Lung (tissue), 12 donors: Measurements from ENCODE around the gene PLCB4. TPM values are rescaled to one million over a fixed set of nuclear protein-coding genes. Genes with fewer than 3 reads are reported as not detected.

ENCODE experiments used
- ATAC-seq: fragments of 200-7000 bp; cut with Tn5 transposase; one replicate; pipeline ENCODE4 v1.9.1; 2020; ENCODE audit warnings: moderate number of reproducible peaks; ENCODE audit not compliant: insufficient read depth, low FRiP score
- DNase-seq, 3 donors: peaks; one replicate each; pipeline ENCODE4 v3.0.0-alpha.2; 2013 to 2017
- H3K27ac ChIP-seq, 2 donors: one replicate each; pipeline ENCODE4 v1.5.1; 2013; ENCODE audit warnings: mild to moderate bottlenecking in 2 of 2, moderate library complexity in 2 of 2, control low read depth in 1 of 2, inconsistent platforms in 1 of 2, low read depth in 1 of 2, low read length in 1 of 2
- H3K27me3 ChIP-seq, 3 donors: one replicate each; pipeline ENCODE4 v1.5.1; 2013; ENCODE audit warnings: low read length in 2 of 3; ENCODE audit not compliant: control insufficient read depth in 3 of 3, insufficient read depth in 3 of 3
- H3K36me3 ChIP-seq, 4 donors: one replicate each; pipeline ENCODE4 v1.5.1; 2013; ENCODE audit warnings: low read length in 4 of 4, mild to moderate bottlenecking in 1 of 4, moderate library complexity in 1 of 4; ENCODE audit not compliant: control insufficient read depth in 4 of 4, insufficient read depth in 4 of 4
- H3K4me1 ChIP-seq, 5 donors: one replicate each; pipeline ENCODE4 v1.5.1; 2013; ENCODE audit warnings: low read length in 5 of 5, mild to moderate bottlenecking in 2 of 5, moderate library complexity in 1 of 5; ENCODE audit not compliant: control insufficient read depth in 5 of 5, insufficient read depth in 5 of 5
- H3K4me3 ChIP-seq: one replicate; pipeline ENCODE4 v1.5.1; 2013; ENCODE audit warnings: mild to moderate bottlenecking, control low read depth, moderate library complexity
- H3K9ac ChIP-seq, 2 donors: one replicate each; pipeline ENCODE4 v1.5.1; 2013; ENCODE audit warnings: low read length in 2 of 2, control low read depth in 1 of 2; ENCODE audit not compliant: insufficient read depth in 1 of 2
- H3K9me3 ChIP-seq, 4 donors: one replicate each; pipeline ENCODE4 v1.5.1; 2013; ENCODE audit warnings: low read length in 3 of 4, mild to moderate bottlenecking in 1 of 4, moderate library complexity in 1 of 4; ENCODE audit not compliant: control insufficient read depth in 4 of 4, insufficient read depth in 3 of 4
- WGBS, 2 donors: extraction: QIAGEN DNeasy Blood & Tissue Kit; methylation state at CpG; one replicate each; pipeline ENCODE4 v1.1.7; 2013; 5-methylcytosine and 5-hydroxymethylcytosine counted together
- polyA plus RNA-seq, 2 donors: library from polyadenylated mRNA; stranded (reverse); fragments of 200-250 nt; gene quantifications; one replicate each; pipeline ENCODE4 v1.2.1, GENCODE V29; 2013
- total RNA-seq, 2 donors: library from RNA; depleted of rRNA in 1 of 2; stranded (reverse); fragments of >200 nt in 1 of 2; gene quantifications; one replicate each; pipeline ENCODE4 v1.2.1, GENCODE V29; 2014 to 2021
- TF ChIP-seq, protein P1 (sequence below): IDR thresholded peaks from 2 replicates; pipeline ENCODE4 v1.5.1; 2012; ENCODE audit warnings: mild to moderate bottlenecking; ENCODE audit errors: control extremely low read depth, extremely low read depth
- donor health status: control.
- donor health status: control.
- donor health status: Bipolar disorder and iron deficiency.
- donor health status: healthy.
- donor health status: DM: yes; HTN: yes; CAD: no.

The PLCB4 gene
- total and polyA plus RNA-seq, 4 donors: 2.1 to 18.6 (median 5.6) TPM

- Histone ChIP-seq H3K4me3 (no peak overlapping the region), H3K4me1 (peaks cover 0 to 26% (median 2%) of the 10 kb centered on the region in 5 donors), H3K36me3 (no peaks in the 10 kb centered on the region), H3K27ac (no peak overlapping the region), H3K27me3 (peaks cover 15 to 45% (median 38%) of the 10 kb centered on the region in 3 donors), H3K9me3 (peaks cover 0 to 5% (median 0%) of the 10 kb centered on the region in 4 donors), H3K9ac (no peak overlapping the region)
- WGBS, 2 donors: 43 to 53% methylated on average over 9 of the region's 9 CpGs
- ATAC-seq (no peak), DNase-seq (peak in 2 of 3 donors; percentile 47 to 65)
- TF ChIP-seq, protein P1, sequence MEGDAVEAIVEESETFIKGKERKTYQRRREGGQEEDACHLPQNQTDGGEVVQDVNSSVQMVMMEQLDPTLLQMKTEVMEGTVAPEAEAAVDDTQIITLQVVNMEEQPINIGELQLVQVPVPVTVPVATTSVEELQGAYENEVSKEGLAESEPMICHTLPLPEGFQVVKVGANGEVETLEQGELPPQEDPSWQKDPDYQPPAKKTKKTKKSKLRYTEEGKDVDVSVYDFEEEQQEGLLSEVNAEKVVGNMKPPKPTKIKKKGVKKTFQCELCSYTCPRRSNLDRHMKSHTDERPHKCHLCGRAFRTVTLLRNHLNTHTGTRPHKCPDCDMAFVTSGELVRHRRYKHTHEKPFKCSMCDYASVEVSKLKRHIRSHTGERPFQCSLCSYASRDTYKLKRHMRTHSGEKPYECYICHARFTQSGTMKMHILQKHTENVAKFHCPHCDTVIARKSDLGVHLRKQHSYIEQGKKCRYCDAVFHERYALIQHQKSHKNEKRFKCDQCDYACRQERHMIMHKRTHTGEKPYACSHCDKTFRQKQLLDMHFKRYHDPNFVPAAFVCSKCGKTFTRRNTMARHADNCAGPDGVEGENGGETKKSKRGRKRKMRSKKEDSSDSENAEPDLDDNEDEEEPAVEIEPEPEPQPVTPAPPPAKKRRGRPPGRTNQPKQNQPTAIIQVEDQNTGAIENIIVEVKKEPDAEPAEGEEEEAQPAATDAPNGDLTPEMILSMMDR: no peak
Measured at GRCh38 chr20:9503526-9504245, 434.8 kb downstream of the PLCB4 start.

- Histone ChIP-seq H3K36me3 (no peaks in the 10 kb centered on the region), H3K9ac (no peak overlapping the region), H3K4me1 (peaks cover 0 to 23% (median 2%) of the 10 kb centered on the region in 5 donors), H3K4me3 (no peak overlapping the region), H3K27me3 (peaks cover 15 to 69% (median 62%) of the 10 kb centered on the region in 3 donors), H3K9me3 (peaks cover 0 to 7% (median 0%) of the 10 kb centered on the region in 4 donors), H3K27ac (no peak overlapping the region)
- 10 to 13% methylated on average over 34 of the region's 34 CpGs for WGBS, 2 donors
- ATAC-seq (no peak), DNase-seq (peak in 2 of 3 donors; percentile 30 to 44)
- TF ChIP-seq, protein P1: no peak
Measured at GRCh38 chr20:9506280-9506821, 437.5 kb downstream of the PLCB4 start.

- ATAC-seq: no peak
Measured at GRCh38 chr20:9506964-9507369, 438.1 kb downstream of the PLCB4 start.

More at GRCh38 chr20:9506964-9507369, 438.1 kb downstream of the PLCB4 start:
- H3K4me3 ChIP-seq: no peak overlapping the region
- H3K27me3 ChIP-seq: peaks cover 15 to 74% (median 68%) of the 10 kb centered on the region in 3 donors
- WGBS, 2 donors: 4 to 8% methylated on average over 31 of the region's 31 CpGs
- peak; percentile 43 to 56 (median 53) for DNase-seq
- peaks cover 0 to 23% (median 2%) of the 10 kb centered on the region in 5 donors for H3K4me1 ChIP-seq
- no peak overlapping the region for H3K27ac ChIP-seq
- no peaks in the 10 kb centered on the region for H3K36me3 ChIP-seq
- H3K9ac ChIP-seq: no peak overlapping the region
- peaks cover 0 to 7% (median 0%) of the 10 kb centered on the region in 4 donors for H3K9me3 ChIP-seq
- TF ChIP-seq, protein P1: no peak
